Coronary artery (tissue), 2 donors: ENCODE results near the gene CAMK2D.

ENCODE experiments used
- DNase-seq: peaks from one replicate; pipeline ENCODE4 v3.0.0-alpha.2; 2017; ENCODE audit warnings: low spot score
- H3K27ac ChIP-seq, 2 donors: fragments of 200-600 bp; sonication (generic); one replicate each; pipeline ENCODE4 v1.5.1; 2016 to 2019
- H3K4me3 ChIP-seq: fragments of 200-600 bp; sonication (generic); 2 replicates; pipeline ENCODE4 v1.5.1; 2016; ENCODE audit warnings: mild to moderate bottlenecking, moderate library complexity
- TF ChIP-seq, protein P1 (sequence below): fragments of 200-600 bp; sonication (generic); IDR thresholded peaks from one replicate; pipeline ENCODE4 v1.5.1; 2019; ENCODE audit warnings: antibody characterized with exemption

Gene CAMK2D

DNA sequence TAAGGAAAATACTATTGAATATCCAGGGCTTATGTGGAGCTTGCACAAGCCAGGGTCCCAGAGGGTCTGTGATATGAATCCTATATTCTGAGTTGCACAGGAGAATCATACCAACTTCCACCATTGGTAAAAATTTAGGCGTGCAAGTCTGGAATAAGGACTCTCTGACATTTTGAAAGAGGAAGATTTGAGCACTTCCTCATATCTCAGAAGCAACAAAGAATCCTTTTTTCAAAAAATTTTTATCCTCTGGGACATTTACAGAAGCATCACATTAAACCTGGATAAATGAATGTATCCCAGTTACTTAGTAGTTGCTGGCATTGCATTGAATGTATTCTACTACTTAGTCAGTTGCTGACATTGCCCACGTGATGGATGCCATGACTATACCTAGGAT is 24.2 kb upstream of the CAMK2D start:
- no peak for DNase-seq
- H3K27ac ChIP-seq = no peak overlapping the region
- TF ChIP-seq, protein P1, sequence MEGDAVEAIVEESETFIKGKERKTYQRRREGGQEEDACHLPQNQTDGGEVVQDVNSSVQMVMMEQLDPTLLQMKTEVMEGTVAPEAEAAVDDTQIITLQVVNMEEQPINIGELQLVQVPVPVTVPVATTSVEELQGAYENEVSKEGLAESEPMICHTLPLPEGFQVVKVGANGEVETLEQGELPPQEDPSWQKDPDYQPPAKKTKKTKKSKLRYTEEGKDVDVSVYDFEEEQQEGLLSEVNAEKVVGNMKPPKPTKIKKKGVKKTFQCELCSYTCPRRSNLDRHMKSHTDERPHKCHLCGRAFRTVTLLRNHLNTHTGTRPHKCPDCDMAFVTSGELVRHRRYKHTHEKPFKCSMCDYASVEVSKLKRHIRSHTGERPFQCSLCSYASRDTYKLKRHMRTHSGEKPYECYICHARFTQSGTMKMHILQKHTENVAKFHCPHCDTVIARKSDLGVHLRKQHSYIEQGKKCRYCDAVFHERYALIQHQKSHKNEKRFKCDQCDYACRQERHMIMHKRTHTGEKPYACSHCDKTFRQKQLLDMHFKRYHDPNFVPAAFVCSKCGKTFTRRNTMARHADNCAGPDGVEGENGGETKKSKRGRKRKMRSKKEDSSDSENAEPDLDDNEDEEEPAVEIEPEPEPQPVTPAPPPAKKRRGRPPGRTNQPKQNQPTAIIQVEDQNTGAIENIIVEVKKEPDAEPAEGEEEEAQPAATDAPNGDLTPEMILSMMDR = no peak
- no peak overlapping the region for H3K4me3 ChIP-seq

DNA sequence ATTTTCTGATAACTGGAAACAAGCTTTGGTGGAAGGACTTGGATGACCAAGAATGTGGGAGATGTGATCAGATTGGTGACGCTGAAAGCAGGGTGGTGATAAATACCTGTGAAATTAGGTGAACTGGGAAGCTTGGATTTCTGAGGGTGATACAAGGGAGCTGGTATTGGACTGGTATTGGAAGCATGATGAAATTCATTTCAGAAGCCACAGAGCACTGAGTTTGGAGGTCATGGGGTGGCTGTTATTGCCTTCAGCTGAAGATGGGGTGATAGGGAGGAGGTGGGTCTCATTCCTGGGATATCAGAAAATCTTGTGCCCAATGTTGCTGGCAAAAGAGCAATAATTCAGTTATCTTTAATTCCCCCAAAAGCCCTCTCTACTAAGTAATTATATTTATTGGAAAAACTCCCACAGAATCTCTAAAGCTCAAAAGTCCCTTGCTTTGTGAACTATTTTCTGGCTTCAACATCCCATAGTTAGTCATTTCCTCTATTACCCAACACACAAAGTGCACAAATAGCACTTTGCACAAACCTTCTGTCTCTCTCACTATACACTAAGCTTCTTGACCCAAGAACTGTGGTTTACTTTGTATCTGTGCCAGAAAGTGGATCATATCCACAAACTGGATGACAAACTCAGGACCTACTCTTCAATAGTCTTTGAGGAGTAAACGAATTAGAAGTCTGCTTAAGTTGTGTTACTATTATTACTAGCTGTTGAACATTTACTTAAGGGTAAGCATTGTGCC is 23.1 kb upstream of the CAMK2D start:
- Histone ChIP-seq H3K4me3 (no peak overlapping the region), H3K27ac (peak overlapping the region in 1 of 2 donors; percentile 50)
- DNase-seq = no peak
- TF ChIP-seq, protein P1 = no peak

DNA sequence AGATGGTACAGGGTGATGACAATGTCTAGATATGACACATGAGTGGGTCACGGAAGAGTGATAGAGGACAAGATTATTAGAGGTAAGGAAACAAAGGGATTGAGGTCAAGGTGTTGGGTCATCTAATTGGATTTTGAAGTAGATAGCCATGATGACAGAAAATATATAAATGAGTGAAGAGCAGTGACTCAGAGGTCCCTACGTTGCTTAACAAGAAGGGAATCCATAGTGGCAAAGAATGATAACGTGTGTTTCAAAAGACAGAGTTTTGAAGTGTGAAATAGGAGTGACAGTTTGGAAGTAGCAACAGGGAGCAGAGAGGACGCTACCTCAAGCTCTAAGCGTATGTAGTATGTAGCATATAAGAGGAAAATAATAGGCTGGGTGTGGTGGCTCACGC is 22.2 kb upstream of the CAMK2D start:
- no peak for DNase-seq
- H3K27ac ChIP-seq = no peak overlapping the region
- TF ChIP-seq, protein P1 = no peak
- no peak overlapping the region for H3K4me3 ChIP-seq

DNA sequence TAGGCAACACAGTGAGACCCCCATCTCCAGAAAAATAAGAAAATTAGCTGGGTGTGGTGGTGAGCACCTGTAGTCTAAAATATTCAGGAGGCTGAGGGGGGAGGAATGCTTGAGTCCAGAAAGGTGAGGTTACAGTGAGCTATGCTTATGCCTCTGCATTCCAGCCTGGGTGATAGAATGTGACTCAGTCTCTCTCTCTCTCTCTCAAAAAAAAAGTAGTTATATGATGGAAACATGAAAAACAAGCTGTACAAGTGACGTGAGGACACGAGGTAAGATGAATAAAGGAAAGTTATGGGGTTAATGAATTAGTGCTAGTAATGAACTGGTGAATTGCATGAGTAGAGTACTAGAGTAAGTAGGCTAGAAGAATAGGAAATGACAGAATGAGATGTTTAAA is 21.8 kb upstream of the CAMK2D start:
- TF ChIP-seq, protein P1 = no peak
- Histone ChIP-seq H3K27ac (no peak overlapping the region), H3K4me3 (no peak overlapping the region)
- no peak for DNase-seq

DNA sequence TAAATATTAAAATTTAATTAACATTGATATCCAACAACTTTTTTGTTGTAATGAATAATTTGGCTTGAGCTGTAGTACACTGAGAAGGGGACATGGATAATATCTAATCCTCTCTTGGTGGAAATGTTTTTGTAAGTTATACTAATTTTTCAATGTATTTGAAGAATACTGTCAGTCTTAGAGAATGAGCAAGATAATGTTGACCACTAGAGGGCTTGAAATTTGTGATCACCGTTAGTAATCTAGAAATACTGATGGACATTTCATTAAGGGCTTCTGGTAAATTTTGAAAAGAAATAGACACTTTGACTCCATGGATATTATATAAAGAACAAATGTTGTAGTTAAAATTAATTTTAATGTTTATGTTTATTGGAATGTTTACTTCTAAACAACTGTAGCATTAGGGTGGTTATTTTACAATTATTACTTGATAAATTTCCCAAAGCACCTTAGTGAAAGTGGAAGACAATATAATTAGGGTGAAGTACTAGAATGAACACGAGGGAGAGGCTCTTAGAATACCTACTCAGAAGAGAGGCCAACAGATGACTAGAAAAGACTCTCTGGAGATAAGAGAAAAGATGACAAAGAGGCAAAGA is 20.0 kb upstream of the CAMK2D start:
- DNase-seq = no peak
- TF ChIP-seq, protein P1 = peak; percentile 16
- Histone ChIP-seq H3K27ac (no peak overlapping the region), H3K4me3 (no peak overlapping the region)

DNA sequence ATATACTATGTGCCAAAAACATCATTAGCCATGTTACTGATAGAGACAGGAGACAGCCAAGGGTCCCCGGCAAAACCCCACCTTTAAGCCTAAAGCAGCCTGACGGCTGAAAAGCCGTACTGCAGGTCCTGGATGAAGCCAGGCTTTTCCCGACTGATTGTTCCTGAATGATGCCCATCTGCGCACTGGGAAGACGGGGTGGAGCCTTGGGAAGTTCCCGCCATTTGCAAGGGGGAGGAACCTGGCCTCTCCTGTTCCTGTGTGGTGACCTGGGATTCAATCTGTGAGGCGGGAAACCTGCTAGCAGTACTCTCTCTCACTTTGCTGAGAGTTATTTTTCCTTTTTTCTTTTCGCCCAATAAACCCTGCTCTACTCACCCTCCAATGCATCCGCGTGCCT is 15.1 kb upstream of the CAMK2D start:
- DNase-seq = no peak
- TF ChIP-seq, protein P1 = no peak
- no peak overlapping the region for H3K27ac ChIP-seq
- H3K4me3 ChIP-seq = no peak overlapping the region

DNA sequence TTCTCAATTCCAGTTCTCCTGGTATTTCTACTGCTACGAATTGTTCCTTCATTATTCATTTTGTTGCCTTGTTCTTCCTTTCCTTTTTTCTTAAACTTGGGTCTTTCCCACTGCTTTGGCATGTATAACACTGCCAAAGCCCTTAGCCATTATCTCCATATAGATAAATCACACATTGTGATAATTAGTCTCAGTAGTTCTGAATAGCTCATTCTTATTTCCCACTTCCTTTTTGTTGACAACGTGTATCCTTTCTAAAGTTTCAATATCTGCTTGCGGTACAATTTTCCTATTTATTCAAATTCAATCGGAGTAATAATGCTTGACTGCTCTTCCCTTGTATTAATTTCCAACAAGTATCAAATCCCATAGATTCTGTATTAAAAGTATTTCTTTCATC is 14.5 kb upstream of the CAMK2D start:
- no peak for DNase-seq
- no peak overlapping the region for H3K27ac ChIP-seq
- TF ChIP-seq, protein P1 = no peak
- no peak overlapping the region for H3K4me3 ChIP-seq
